HG02938 (cell line): ENCODE measurements around the gene AMOTL1.

Source experiments
- ATAC-seq: cut with Tn5 transposase; IDR thresholded peaks from one replicate; pipeline ENCODE4 v1.9.1; 2021; ENCODE audit warnings: mild to moderate bottlenecking, moderate library complexity; ENCODE audit not compliant: unreplicated experiment

Gene AMOTL1

GRCh38 chr11:94766713-94767206 lies 1.4 kb upstream of the AMOTL1 start:
- ATAC-seq, result no peak

GRCh38 chr11:94767291-94767690 lies 865 bp upstream of the AMOTL1 start:
- no peak for ATAC-seq

GRCh38 chr11:94768602-94769541 lies 716 bp downstream of the AMOTL1 start:
- ATAC-seq, result peak; percentile 33

- ATAC-seq, result no peak
Measured at GRCh38 chr11:94769880-94770279, 1.7 kb downstream of the AMOTL1 start.

GRCh38 chr11:94770563-94771120 lies 2.5 kb downstream of the AMOTL1 start:
- ATAC-seq, result no peak

GRCh38 chr11:94771390-94771789 lies 3.2 kb downstream of the AMOTL1 start:
- no peak for ATAC-seq

- ATAC-seq, result no peak
Measured at GRCh38 chr11:94771951-94772350, 3.8 kb downstream of the AMOTL1 start.

GRCh38 chr11:94773842-94774241 lies 5.7 kb downstream of the AMOTL1 start:
- no peak for ATAC-seq

- ATAC-seq, result no peak
Measured at GRCh38 chr11:94774345-94774744, 6.2 kb downstream of the AMOTL1 start.

GRCh38 chr11:94775567-94776327 lies 7.6 kb downstream of the AMOTL1 start:
- no peak for ATAC-seq

GRCh38 chr11:94776351-94777321 lies 8.5 kb downstream of the AMOTL1 start:
- ATAC-seq, result no peak

GRCh38 chr11:94780432-94780831 lies 12.3 kb downstream of the AMOTL1 start:
- no peak for ATAC-seq

- ATAC-seq, result no peak
Measured at GRCh38 chr11:94781837-94782236, 13.7 kb downstream of the AMOTL1 start.

- ATAC-seq, result no peak
Measured at GRCh38 chr11:94782446-94782845, 14.3 kb downstream of the AMOTL1 start.

GRCh38 chr11:94784884-94785283 lies 16.7 kb downstream of the AMOTL1 start:
- no peak for ATAC-seq

- no peak for ATAC-seq
Measured at GRCh38 chr11:94785509-94785908, 17.4 kb downstream of the AMOTL1 start.

- ATAC-seq, result peak; percentile 67
Measured at GRCh38 chr11:94786264-94787126, 18.3 kb downstream of the AMOTL1 start.

- ATAC-seq, result no peak
Measured at GRCh38 chr11:94787801-94788200, 19.6 kb downstream of the AMOTL1 start.

GRCh38 chr11:94788396-94788795 lies 20.2 kb downstream of the AMOTL1 start:
- no peak for ATAC-seq
